A549 treated with ZK216348 at 1 μM for 4 hours (cell line): Measurements from ENCODE around the gene EEF2. TPM values are rescaled to one million over a fixed set of nuclear protein-coding genes. Genes with fewer than 3 reads are reported as not detected.

ENCODE experiments used
- total RNA-seq: library from RNA; stranded (reverse); fragments of 200-300 nt; extraction: Qiagen RNA extraction; gene quantifications from 5 replicates; pipeline ENCODE4 v1.2.3, GENCODE V29; 2022; ENCODE audit warnings: low read depth

Gene EEF2
- 784 to 1,088 TPM (median 1,072 TPM) in 5 replicates for total RNA-seq

GRCh38 chr19:3984908-3985642 lies at the start of gene EEF2:
Gene EEF2, minus strand, starts transcription at chr19:3985463. Its CDS starts 83 bp downstream, at chr19:3985380.

GRCh38 chr19:4007021-4007835 lies 22.0 kb upstream of the EEF2 start, which contains the start of gene PIAS4:
Gene PIAS4, plus strand, starts transcription at chr19:4007736. Its CDS starts 25 bp downstream, at chr19:4007761.

GRCh38 chr19:3970808-3971598 lies 14.3 kb downstream of the EEF2 start, which contains the start of gene DAPK3:
Gene DAPK3, minus strand, starts transcription at chr19:3971099. Its CDS starts 1,364 bp downstream, at chr19:3969735.

GRCh38 chr19:3932931-3933810 lies 52.1 kb downstream of the EEF2 start, which contains the start of gene NMRK2:
Gene NMRK2, plus strand, starts transcription at chr19:3933069. Its CDS starts 603 bp downstream, at chr19:3933672.

Other genes starting within 250 kb of the EEF2 start
- 5.0 to 13.9 TPM (median 12.6 TPM) in 5 replicates for gene APBA3, start 223.8 kb downstream of the EEF2 start, total RNA-seq
- gene MRPL54, start 222.8 kb downstream of the EEF2 start, total RNA-seq: 52.6 to 80.6 TPM (median 66.7 TPM) in 5 replicates
- not detected in 5 replicates for gene RAX2, start 213.2 kb downstream of the EEF2 start, total RNA-seq
- 0.41 to 2.0 TPM (median 1.0 TPM) in 5 replicates for gene MATK, start 199.1 kb downstream of the EEF2 start, total RNA-seq
- gene ZFR2, start 116.4 kb downstream of the EEF2 start, total RNA-seq: 0.13 to 0.30 TPM (median 0.24 TPM) in 3 of 5 replicates, not detected in the others
- gene ATCAY, start 104.8 kb downstream of the EEF2 start, total RNA-seq: 0.04 to 0.22 TPM (median 0.12 TPM) in 4 of 5 replicates, not detected in the other
- gene NMRK2, start 52.4 kb downstream of the EEF2 start, total RNA-seq: not detected in 5 replicates
- 36.8 to 52.9 TPM (median 47.1 TPM) in 5 replicates for gene DAPK3, start 14.4 kb downstream of the EEF2 start, total RNA-seq
- 13.4 to 17.1 TPM (median 14.3 TPM) in 5 replicates for gene PIAS4, start 22.3 kb upstream of the EEF2 start, total RNA-seq
- gene ZBTB7A, start 81.4 kb upstream of the EEF2 start, total RNA-seq: 12.7 to 28.0 TPM (median 21.6 TPM) in 5 replicates
- 118 to 176 TPM (median 167 TPM) in 5 replicates for gene MAP2K2, start 138.7 kb upstream of the EEF2 start, total RNA-seq
- 0.08 to 0.39 TPM (median 0.11 TPM) in 4 of 5 replicates, not detected in the other for gene CREB3L3, start 168.2 kb upstream of the EEF2 start, total RNA-seq
- 17.4 to 39.4 TPM (median 36.8 TPM) in 5 replicates for gene SIRT6, start 197.1 kb upstream of the EEF2 start, total RNA-seq
- gene ANKRD24, start 197.2 kb upstream of the EEF2 start, total RNA-seq: 0.16 to 0.34 TPM (median 0.31 TPM) in 5 replicates
- 1.5 to 4.8 TPM (median 3.0 TPM) in 5 replicates for gene EBI3, start 244.1 kb upstream of the EEF2 start, total RNA-seq